Stimulated activated CD4-positive, alpha-beta T cell treated with anti-CD3 and anti-CD28 coated beads, Interleukin-12 subunit alpha, Interleukin-12 subunit beta, amount 100 ng/mL, for 48 hours (primary cell): Measurements from ENCODE around the gene TSGA10.

Source experiments
- DNase-seq, 3 donors: peaks; one replicate each; pipeline ENCODE4 v3.0.0-alpha.2; 2020; ENCODE audit warnings: low read depth in 2 of 3, low spot score in 1 of 3

TSGA10 gene

GRCh38 chr2:98948956-98949739 is 205.6 kb downstream of the TSGA10 start:
- no peak for DNase-seq

DNA sequence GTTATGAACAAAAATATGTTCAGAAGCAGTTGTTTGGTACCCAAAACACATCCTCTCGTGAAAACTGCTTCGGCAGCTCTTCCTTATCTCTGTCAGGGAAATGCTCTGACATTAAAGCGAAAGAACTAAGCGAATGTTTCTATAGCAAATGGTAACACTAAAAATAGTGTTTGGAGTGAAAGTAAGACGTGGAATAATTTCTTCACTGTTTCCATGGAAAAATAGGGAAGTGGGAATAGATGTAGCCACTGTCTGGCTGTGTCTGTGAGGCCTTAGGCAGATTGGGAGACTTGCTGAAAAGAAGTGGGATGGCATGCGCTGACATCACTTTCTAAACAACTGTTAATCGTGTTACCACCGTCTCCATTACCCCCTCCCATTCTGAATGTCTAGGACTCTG is 207.2 kb downstream of the TSGA10 start:
- no peak for DNase-seq
